H1 (cell line): ENCODE results near the gene SNX20.

ENCODE experiments used
- CEBPB ChIP-seq: IDR thresholded peaks from 2 replicates; pipeline ENCODE4 v1.6.1; 2012; ENCODE audit warnings: low read depth, low read length
- CTCF ChIP-seq, 3 experiments: IDR thresholded peaks; 1 replicate in 2 of 3; 2 replicates in 1 of 3; pipeline versions ENCODE4 v1.5.1 to v1.6.1; 2011; ENCODE audit warnings: low read length in 3 of 3, mild to moderate bottlenecking in 3 of 3, inconsistent platforms in 2 of 3, low read depth in 1 of 3, moderate library complexity in 1 of 3; ENCODE audit not compliant: insufficient read depth in 1 of 3; ENCODE audit errors: control extremely low read depth in 1 of 3
- EP300 ChIP-seq, 2 experiments: IDR thresholded peaks; 1 replicate in 1 of 2; 2 replicates in 1 of 2; pipeline ENCODE4 v1.6.1; 2011 to 2012; ENCODE audit warnings: low read depth in 2 of 2, low read length in 2 of 2, mild to moderate bottlenecking in 2 of 2, borderline replicate concordance in 1 of 2, inconsistent platforms in 1 of 2, moderate library complexity in 1 of 2
- EZH2 ChIP-seq: fragments of 200-600 bp; sonication (generic); IDR thresholded peaks from 2 replicates; pipeline ENCODE4 v1.7.1; 2012; ENCODE audit warnings: low read depth, mild to moderate bottlenecking, moderate library complexity, low read length, inconsistent platforms; ENCODE audit not compliant: severe bottlenecking
- HDAC6 ChIP-seq: IDR thresholded peaks from one replicate; pipeline ENCODE4 v1.7.1; 2012; ENCODE audit warnings: low read depth, mild to moderate bottlenecking, inconsistent platforms, low read length, moderate library complexity
- KDM4A ChIP-seq: IDR thresholded peaks from one replicate; pipeline ENCODE4 v1.7.1; 2012; ENCODE audit warnings: low read depth, mild to moderate bottlenecking, moderate library complexity, low read length, inconsistent platforms; ENCODE audit not compliant: severe bottlenecking
- MAFK ChIP-seq: IDR thresholded peaks from 2 replicates; pipeline ENCODE4 v1.6.1; 2012; ENCODE audit warnings: low read depth, mild to moderate bottlenecking, improper control_type of control experiment, low read length
- MAX ChIP-seq: IDR thresholded peaks from 2 replicates; pipeline ENCODE4 v1.6.1; 2012; ENCODE audit warnings: inconsistent platforms
- POLR2AphosphoS5 ChIP-seq: IDR thresholded peaks from 2 replicates; pipeline ENCODE4 v1.6.1; 2011; ENCODE audit warnings: low read depth, low read length
- RAD21 ChIP-seq, 2 experiments: IDR thresholded peaks in 1 of 2; conservative IDR thresholded peaks in 1 of 2; 2 replicates each; pipeline ENCODE4 v1.6.1; 2011; ENCODE audit warnings: low read depth in 2 of 2, low read length in 2 of 2, improper control_type of control experiment in 1 of 2, inconsistent platforms in 1 of 2, mild to moderate bottlenecking in 1 of 2, moderate library complexity in 1 of 2
- RFX5 ChIP-seq: IDR thresholded peaks from 2 replicates; pipeline ENCODE4 v1.6.1; 2011; ENCODE audit warnings: low read depth, low read length, improper control_type of control experiment, borderline replicate concordance
- TAF1 ChIP-seq: IDR thresholded peaks from 2 replicates; pipeline ENCODE4 v1.6.1; 2011; ENCODE audit warnings: mild to moderate bottlenecking, low read depth, low read length
- TBP ChIP-seq: IDR thresholded peaks from 2 replicates; pipeline ENCODE4 v1.6.1; 2011; ENCODE audit warnings: low read depth, low read length, improper control_type of control experiment
- ZNF274 ChIP-seq: IDR thresholded peaks from 2 replicates; pipeline ENCODE4 v1.7.0; 2012; ENCODE audit warnings: low read length, borderline replicate concordance; ENCODE audit errors: extremely low read depth

DNA sequence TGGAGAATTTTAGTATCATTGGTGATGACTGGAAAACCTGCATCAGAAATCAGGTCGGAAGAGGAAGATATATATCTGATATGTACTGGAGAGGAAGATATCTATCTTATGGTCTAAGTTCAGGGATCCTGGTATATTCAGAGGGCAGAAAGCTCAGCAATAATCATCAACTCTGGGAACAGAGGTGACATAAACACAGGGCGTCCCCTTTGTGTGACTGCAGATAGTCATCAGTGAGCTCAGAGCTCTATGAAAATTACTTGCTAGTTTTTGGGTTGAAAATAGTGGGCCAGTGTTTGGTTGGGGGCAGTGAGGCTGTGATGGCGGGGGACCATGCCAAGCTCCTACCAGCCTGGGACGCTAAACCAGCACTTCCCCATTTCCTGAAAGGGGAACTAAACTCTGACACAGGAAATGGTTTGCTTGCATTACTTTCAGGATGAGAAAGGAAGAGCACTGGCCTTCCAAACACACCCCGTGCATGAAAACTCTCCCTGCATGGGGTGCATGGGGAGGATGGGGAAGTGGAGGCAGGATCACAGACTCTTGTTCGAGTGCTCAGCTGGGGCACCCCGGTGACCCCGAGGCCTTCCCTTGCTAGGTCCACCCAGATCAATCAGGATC is 28.1 kb upstream of the SNX20 start:
- TF ChIP-seq MAX (no peak), EZH2 (no peak), EP300 (IDR thresholded peaks at IDR 0.05; ENCODE audit: borderline replicate concordance in 1 of 2, low read depth in 2 of 2, low read length in 2 of 2) (no peak), HDAC6 (no peak), RFX5 (no peak), KDM4A (no peak), RAD21 (IDR thresholded peaks at IDR 0.05 in 1 of 2, conservative IDR thresholded peaks at IDR 0.05 in 1 of 2; ENCODE audit: low read depth in 2 of 2, low read length in 2 of 2) (no peak), CTCF (IDR thresholded peaks at IDR 0.05; ENCODE audit: control extremely low read depth in 1 of 3, insufficient read depth in 1 of 3, low read depth in 1 of 3, low read length in 3 of 3) (no peak), ZNF274 (no peak), MAFK (no peak), CEBPB (no peak), POLR2AphosphoS5 (no peak), TAF1 (no peak), TBP (no peak)
